Measurements from ENCODE around the gene NHS. TPM values are rescaled to one million over a fixed set of nuclear protein-coding genes. Genes with fewer than 3 reads are reported as not detected.
A peak's percentile ranks its signal among the peaks of the same experiment; 100 is the strongest.

The NHS gene
- total RNA-seq, 2 donors from 2014 or later = under 0.01 to 1.3 TPM

- ATAC-seq (no peak), DNase-seq (peak in 2 of 4 donors; percentile 1 to 16)
- no peaks in the 10 kb centered on the region for H3K9me3 ChIP-seq
- TF ChIP-seq CTCF (IDR thresholded peaks at IDR 0.05) (no peak), POLR2A (IDR thresholded peaks at IDR 0.05) (peak in 2 of 3 donors; percentile 0 to 9)
- intact Hi-C loops (cut with DNase I) = no loop called here
- peak overlapping the region in 1 of 2 donors; percentile 12 for H3K4me3 ChIP-seq
- no peaks in the 10 kb centered on the region for H3K36me3 ChIP-seq (replicated peaks in 1 of 2; ENCODE audit: insufficient read depth in 1 of 2, low read depth in 2 of 2)
- peak overlapping the region; percentile 66 to 94 (median 86) for H3K27ac ChIP-seq
- WGBS, 2 donors = 0% methylated on average over 14 of the region's 15 CpGs; no CpG with 5 or more reads in 1 of the 2 donors
- no peaks in the 10 kb centered on the region for H3K27me3 ChIP-seq
- peaks cover 4% of the 10 kb centered on the region for H3K4me1 ChIP-seq
Observed at GRCh38 chrX:17737710-17737985, 362.6 kb downstream of the NHS start.

- H3K4me3 ChIP-seq = peak overlapping the region in 1 of 2 donors; percentile 15
- peaks cover 4% of the 10 kb centered on the region for H3K4me1 ChIP-seq
- intact Hi-C loops (cut with DNase I) = no loop called here
- H3K36me3 ChIP-seq (replicated peaks in 1 of 2; ENCODE audit: insufficient read depth in 1 of 2, low read depth in 2 of 2) = no peaks in the 10 kb centered on the region
- H3K27me3 ChIP-seq = no peaks in the 10 kb centered on the region
- DNase-seq (peak; percentile 32 to 58 (median 38)), ATAC-seq (no peak)
- TF ChIP-seq CTCF (IDR thresholded peaks at IDR 0.05) (no peak), POLR2A (IDR thresholded peaks at IDR 0.05) (no peak)
- 0% methylated on average over 22 to 43 of the region's 45 CpGs for WGBS, 2 donors
- H3K9me3 ChIP-seq = no peaks in the 10 kb centered on the region
- H3K27ac ChIP-seq = peak overlapping the region; percentile 66 to 94 (median 86)
Observed at GRCh38 chrX:17737986-17738713, 363.1 kb downstream of the NHS start.

- no peak for TF ChIP-seq CTCF (IDR thresholded peaks at IDR 0.05)
- TF ChIP-seq POLR2A (IDR thresholded peaks at IDR 0.05) = no peak
- DNase-seq (no peak), ATAC-seq (no peak)
- Histone ChIP-seq H3K4me1 (peaks cover 4% of the 10 kb centered on the region), H3K27ac (peak overlapping the region in 3 of 4 donors; percentile 81 to 94 (median 90)), H3K4me3 (peak overlapping the region in 1 of 2 donors; percentile 15), H3K9me3 (no peaks in the 10 kb centered on the region), H3K36me3 (replicated peaks in 1 of 2; ENCODE audit: insufficient read depth in 1 of 2, low read depth in 2 of 2) (no peaks in the 10 kb centered on the region), H3K27me3 (no peaks in the 10 kb centered on the region)
- 20 to 23% methylated on average over 6 of the region's 6 CpGs for WGBS, 2 donors
- intact Hi-C loops (cut with DNase I) = no loop called here
Observed at GRCh38 chrX:17738737-17739535, 363.9 kb downstream of the NHS start.

GRCh38 chrX:17740137-17741122 lies 365.4 kb downstream of the NHS start:
- no peak for DNase-seq
- Histone ChIP-seq H3K9me3 (no peaks in the 10 kb centered on the region), H3K4me1 (peaks cover 9% of the 10 kb centered on the region), H3K27me3 (no peaks in the 10 kb centered on the region), H3K4me3 (no peak overlapping the region), H3K36me3 (replicated peaks in 1 of 2; ENCODE audit: insufficient read depth in 1 of 2, low read depth in 2 of 2) (no peaks in the 10 kb centered on the region), H3K27ac (no peak overlapping the region)
- TF ChIP-seq POLR2A (IDR thresholded peaks at IDR 0.05) (no peak), CTCF (IDR thresholded peaks at IDR 0.05) (no peak)
- intact Hi-C loops (cut with DNase I) = no loop called here
- WGBS, 2 donors = 60 to 72% methylated on average over 11 of the region's 11 CpGs
- ATAC-seq = no peak

Data from body of pancreas (tissue), 4 donors.